Ishikawa (cell line): ENCODE results near the gene COG5.

Experiments used
- CEBPB ChIP-seq: IDR thresholded peaks from 2 replicates; pipeline ENCODE4 v1.6.1; 2012
- CREB1 ChIP-seq: IDR thresholded peaks from 2 replicates; pipeline ENCODE4 v1.6.1; 2012; ENCODE audit warnings: low read depth
- EGR1 ChIP-seq: IDR thresholded peaks from 2 replicates; pipeline ENCODE4 v1.6.1; 2012
- EP300 ChIP-seq: IDR thresholded peaks from 2 replicates; pipeline ENCODE4 v1.6.1; 2012; ENCODE audit warnings: borderline replicate concordance
- FOXM1 ChIP-seq: IDR thresholded peaks from 2 replicates; pipeline ENCODE4 v1.6.1; 2012; ENCODE audit warnings: low read depth, borderline replicate concordance
- NFIC ChIP-seq: IDR thresholded peaks from 2 replicates; pipeline ENCODE4 v1.6.1; 2012
- RAD21 ChIP-seq: IDR thresholded peaks from 2 replicates; pipeline ENCODE4 v1.6.1; 2012; ENCODE audit warnings: low read depth
- TAF1 ChIP-seq: IDR thresholded peaks from 2 replicates; pipeline ENCODE4 v1.6.1; 2012; ENCODE audit warnings: low read depth, mild to moderate bottlenecking
- TCF12 ChIP-seq: IDR thresholded peaks from 2 replicates; pipeline ENCODE4 v1.6.1; 2012; ENCODE audit warnings: low read depth
- TEAD4 ChIP-seq: IDR thresholded peaks from 2 replicates; pipeline ENCODE4 v1.6.1; 2012
- YY1 ChIP-seq: IDR thresholded peaks from 2 replicates; pipeline ENCODE4 v1.6.1; 2012; ENCODE audit warnings: low read depth
- ZBTB7A ChIP-seq: IDR thresholded peaks from 2 replicates; pipeline ENCODE4 v1.6.1; 2012; ENCODE audit warnings: low read depth
- TF ChIP-seq, protein P1 (sequence below): IDR thresholded peaks from 2 replicates; pipeline ENCODE4 v1.6.1; 2012
- TF ChIP-seq, protein P2 (sequence below): IDR thresholded peaks from 2 replicates; pipeline ENCODE4 v1.6.1; 2012
- TF ChIP-seq, protein P3 (sequence below): IDR thresholded peaks from 2 replicates; pipeline ENCODE4 v1.6.1; 2012; ENCODE audit warnings: low read depth, mild to moderate bottlenecking

COG5 gene

GRCh38 chr7:107597953-107598352 lies 34.2 kb upstream of the COG5 start:
- TF ChIP-seq, protein P1, sequence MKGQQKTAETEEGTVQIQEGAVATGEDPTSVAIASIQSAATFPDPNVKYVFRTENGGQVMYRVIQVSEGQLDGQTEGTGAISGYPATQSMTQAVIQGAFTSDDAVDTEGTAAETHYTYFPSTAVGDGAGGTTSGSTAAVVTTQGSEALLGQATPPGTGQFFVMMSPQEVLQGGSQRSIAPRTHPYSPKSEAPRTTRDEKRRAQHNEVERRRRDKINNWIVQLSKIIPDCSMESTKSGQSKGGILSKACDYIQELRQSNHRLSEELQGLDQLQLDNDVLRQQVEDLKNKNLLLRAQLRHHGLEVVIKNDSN = no peak
- TF ChIP-seq RAD21 (no peak), NFIC (no peak), FOXM1 (no peak), TAF1 (no peak), EGR1 (no peak), EP300 (no peak), TEAD4 (no peak), ZBTB7A (no peak), CEBPB (no peak), TCF12 (no peak), CREB1 (no peak), YY1 (no peak)
- TF ChIP-seq, protein P2, sequence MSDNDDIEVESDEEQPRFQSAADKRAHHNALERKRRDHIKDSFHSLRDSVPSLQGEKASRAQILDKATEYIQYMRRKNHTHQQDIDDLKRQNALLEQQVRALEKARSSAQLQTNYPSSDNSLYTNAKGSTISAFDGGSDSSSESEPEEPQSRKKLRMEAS = no peak
- TF ChIP-seq, protein P3, sequence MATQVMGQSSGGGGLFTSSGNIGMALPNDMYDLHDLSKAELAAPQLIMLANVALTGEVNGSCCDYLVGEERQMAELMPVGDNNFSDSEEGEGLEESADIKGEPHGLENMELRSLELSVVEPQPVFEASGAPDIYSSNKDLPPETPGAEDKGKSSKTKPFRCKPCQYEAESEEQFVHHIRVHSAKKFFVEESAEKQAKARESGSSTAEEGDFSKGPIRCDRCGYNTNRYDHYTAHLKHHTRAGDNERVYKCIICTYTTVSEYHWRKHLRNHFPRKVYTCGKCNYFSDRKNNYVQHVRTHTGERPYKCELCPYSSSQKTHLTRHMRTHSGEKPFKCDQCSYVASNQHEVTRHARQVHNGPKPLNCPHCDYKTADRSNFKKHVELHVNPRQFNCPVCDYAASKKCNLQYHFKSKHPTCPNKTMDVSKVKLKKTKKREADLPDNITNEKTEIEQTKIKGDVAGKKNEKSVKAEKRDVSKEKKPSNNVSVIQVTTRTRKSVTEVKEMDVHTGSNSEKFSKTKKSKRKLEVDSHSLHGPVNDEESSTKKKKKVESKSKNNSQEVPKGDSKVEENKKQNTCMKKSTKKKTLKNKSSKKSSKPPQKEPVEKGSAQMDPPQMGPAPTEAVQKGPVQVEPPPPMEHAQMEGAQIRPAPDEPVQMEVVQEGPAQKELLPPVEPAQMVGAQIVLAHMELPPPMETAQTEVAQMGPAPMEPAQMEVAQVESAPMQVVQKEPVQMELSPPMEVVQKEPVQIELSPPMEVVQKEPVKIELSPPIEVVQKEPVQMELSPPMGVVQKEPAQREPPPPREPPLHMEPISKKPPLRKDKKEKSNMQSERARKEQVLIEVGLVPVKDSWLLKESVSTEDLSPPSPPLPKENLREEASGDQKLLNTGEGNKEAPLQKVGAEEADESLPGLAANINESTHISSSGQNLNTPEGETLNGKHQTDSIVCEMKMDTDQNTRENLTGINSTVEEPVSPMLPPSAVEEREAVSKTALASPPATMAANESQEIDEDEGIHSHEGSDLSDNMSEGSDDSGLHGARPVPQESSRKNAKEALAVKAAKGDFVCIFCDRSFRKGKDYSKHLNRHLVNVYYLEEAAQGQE = no peak

DNA sequence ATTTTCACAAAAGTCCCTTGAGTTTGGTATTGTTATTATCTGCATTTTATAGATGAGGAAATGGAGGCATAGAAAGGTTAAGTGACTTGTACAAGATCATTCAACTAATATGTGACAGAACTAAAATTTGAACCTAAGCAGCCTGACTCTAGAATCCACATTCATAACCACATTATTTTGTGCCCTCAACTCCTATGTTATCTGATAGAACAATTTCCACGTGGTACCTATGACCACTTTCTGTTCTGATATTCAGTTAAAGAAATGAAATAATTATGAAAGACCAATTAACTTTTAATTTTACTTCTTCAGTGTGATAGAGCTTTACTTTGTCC lies 33.8 kb upstream of the COG5 start:
- TF ChIP-seq EP300 = no peak
- TF ChIP-seq TCF12 = no peak
- no peak for TF ChIP-seq ZBTB7A
- TF ChIP-seq NFIC = no peak
- TF ChIP-seq, protein P1 = no peak
- no peak for TF ChIP-seq YY1
- TF ChIP-seq TAF1 = no peak
- TF ChIP-seq CEBPB = no peak
- no peak for TF ChIP-seq EGR1

- no peak for TF ChIP-seq CREB1
- TF ChIP-seq CEBPB = no peak
- TF ChIP-seq, protein P3 = no peak
- TF ChIP-seq, protein P1 = no peak
- no peak for TF ChIP-seq ZBTB7A
- TF ChIP-seq TEAD4 = no peak
- no peak for TF ChIP-seq TAF1
- no peak for TF ChIP-seq FOXM1
- no peak for TF ChIP-seq EGR1
- TF ChIP-seq RAD21 = no peak
- TF ChIP-seq NFIC = no peak
- no peak for TF ChIP-seq EP300
- TF ChIP-seq, protein P2 = no peak
- no peak for TF ChIP-seq TCF12
- TF ChIP-seq YY1 = no peak
Measured at GRCh38 chr7:107596881-107597581, 33.3 kb upstream of the COG5 start.

DNA sequence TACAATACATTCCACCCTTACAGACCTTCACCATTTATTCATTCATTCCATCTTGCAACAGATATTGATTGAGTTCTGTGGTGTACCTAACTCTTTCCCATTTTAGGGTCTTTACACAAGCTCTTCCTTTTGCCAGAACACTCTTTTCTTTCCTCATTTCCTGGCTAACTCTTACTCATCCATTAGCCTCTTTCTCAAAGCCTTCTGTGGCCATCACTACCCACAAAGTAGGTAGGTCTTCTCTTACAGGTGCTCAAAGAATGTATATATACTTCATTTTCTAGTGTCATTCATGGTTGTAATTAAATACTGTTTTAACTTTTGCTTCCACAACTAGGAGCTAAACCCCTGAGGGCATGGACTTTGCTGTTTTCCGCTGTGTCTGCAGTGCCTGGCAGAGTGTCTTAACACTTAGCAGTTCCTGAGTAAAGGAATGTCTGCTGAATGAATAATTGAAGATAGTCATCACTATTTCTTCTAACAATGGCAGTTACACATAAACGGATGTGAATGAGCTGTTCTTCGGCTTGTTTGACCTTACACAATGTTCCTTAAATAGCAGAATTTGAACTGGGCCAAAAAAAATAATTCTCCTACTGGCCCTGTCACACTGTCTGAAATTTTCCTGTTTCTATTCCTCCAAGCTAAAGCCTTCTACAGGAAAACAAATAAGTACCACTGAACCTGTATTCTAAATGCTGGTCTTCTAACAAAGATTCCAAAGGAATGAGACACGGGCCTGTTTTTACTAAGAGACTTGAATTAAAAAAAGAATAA lies 31.4 kb upstream of the COG5 start:
- TF ChIP-seq CEBPB (no peak), CREB1 (no peak), EP300 (no peak)

DNA sequence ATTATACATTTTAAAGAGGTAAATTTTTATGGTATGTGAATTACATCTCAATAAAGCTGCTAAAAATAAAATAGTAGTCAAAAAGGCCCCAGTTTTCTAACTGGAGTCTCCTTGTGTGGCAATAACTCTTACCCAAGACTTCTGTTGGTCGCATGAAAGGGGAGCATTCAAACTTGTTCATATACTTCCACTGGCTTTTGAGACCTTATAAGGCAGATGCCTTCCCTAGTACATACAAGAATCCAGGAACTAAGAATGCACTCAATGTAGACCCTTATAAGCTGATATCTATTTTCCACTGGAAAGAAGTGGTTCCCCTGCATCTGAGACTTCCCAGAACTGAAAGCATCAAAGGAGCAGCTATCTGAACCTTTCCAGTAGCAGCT lies 29.3 kb upstream of the COG5 start:
- no peak for TF ChIP-seq FOXM1
- no peak for TF ChIP-seq CREB1
- TF ChIP-seq, protein P3 = no peak
- no peak for TF ChIP-seq YY1
- TF ChIP-seq, protein P2 = no peak
